ENCODE results near the gene YPEL4. TPM values are rescaled to one million over a fixed set of nuclear protein-coding genes. Genes with fewer than 3 reads are reported as not detected.

Gene YPEL4
- total RNA-seq, 2 experiments from 2014 or later: 0.17 to 0.19 TPM

DNA sequence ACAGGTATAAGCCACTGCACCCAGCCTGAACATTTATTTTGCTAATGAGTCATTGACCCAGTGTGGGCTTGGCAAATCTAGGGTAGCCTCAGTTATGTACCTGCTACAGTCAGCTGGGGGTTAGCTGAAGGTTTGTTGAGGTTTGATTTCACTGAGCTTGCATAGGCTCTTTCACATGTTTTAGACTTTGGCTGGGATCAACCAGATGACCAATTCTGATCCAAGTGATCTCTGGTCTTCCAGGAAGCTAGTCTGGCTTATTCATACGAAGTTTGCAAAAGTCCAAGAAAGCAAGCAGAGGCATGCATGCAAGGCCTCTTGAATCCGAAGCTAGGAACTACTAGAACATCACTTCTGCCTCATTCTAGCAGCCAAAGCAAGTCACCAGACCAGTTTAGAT, 31.3 kb downstream of the YPEL4 start:
- Mint-ChIP-seq H3K27me3 (no peaks in the 10 kb centered on the region), H3K27ac (no peak overlapping the region), H3K4me3 (no peak overlapping the region), H3K4me1 (no peaks in the 10 kb centered on the region), H3K9me3 (peaks cover 11% of the 10 kb centered on the region), H3K36me3 (ENCODE audit: low read depth) (no peaks in the 10 kb centered on the region)
- ChIA-PET POLR2A (no interaction called here), CTCF (interaction anchor here (0.6 to 1.0 kb wide), 2 partner anchors 8 to 11 kb away, joined by 4 to 5 read pairs; no protein-coding TSS in a partner anchor)
- no peak for DNase-seq

DNA sequence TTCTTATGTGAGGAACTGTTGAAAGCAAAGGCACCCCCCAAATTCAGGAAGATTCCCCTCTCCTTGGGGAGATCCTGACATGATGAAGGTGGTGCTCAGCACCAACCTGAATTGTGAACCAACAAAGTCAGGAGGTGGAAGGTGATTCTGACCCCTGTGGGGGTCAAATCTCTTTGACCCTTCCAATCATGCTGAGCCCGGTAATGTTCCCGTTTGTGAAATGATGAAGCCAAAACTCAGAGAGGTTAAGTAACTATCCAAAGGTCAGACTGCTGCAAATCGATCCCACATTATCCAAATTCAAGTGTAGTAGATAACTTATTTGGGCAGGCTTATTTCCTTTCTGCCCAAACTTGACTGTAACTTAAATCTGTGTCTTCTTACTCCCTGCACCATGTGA, 33.1 kb downstream of the YPEL4 start:
- ChIA-PET POLR2A (no interaction called here), CTCF (interaction anchor here (1.0 kb wide), 1 partner anchor 12 kb away, joined by 5 read pairs; no protein-coding TSS in a partner anchor)
- H3K27me3 Mint-ChIP-seq: peaks cover 3% of the 10 kb centered on the region
- H3K4me3 Mint-ChIP-seq: no peak overlapping the region
- no peaks in the 10 kb centered on the region for H3K36me3 Mint-ChIP-seq (ENCODE audit: low read depth)
- H3K4me1 Mint-ChIP-seq: no peaks in the 10 kb centered on the region
- H3K9me3 Mint-ChIP-seq: peaks cover 11% of the 10 kb centered on the region
- H3K27ac Mint-ChIP-seq: no peak overlapping the region
- no peak for DNase-seq

DNA sequence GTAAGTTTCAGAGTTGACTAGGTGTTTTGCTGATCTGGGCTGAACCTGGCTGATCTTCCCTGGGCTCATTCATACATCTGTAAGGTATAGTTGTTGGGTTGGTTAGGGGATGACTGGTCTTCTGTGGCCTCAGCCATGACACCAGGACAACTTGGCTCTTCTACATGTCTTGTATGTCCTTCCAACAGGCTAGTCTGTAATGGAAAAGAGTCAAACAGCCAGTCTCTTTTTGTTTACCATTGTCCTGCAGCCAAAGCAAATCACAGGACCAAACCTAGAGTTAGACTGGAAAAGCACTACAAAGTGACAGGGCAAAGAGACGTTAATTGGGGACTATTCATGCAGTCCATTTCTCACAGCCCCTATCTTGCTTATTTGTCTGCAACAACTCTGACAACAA, 34.4 kb downstream of the YPEL4 start:
- POLR2A ChIA-PET: no interaction called here
- no peak overlapping the region for H3K27ac Mint-ChIP-seq
- H3K4me1 Mint-ChIP-seq: no peaks in the 10 kb centered on the region
- peaks cover 8% of the 10 kb centered on the region for H3K9me3 Mint-ChIP-seq
- peaks cover 7% of the 10 kb centered on the region for H3K27me3 Mint-ChIP-seq
- DNase-seq: no peak
- CTCF ChIA-PET: interaction anchor here (0.7 to 1.0 kb wide), 2 partner anchors 56 to 428 kb away, joined by 4 to 7 read pairs; no protein-coding TSS in a partner anchor
- no peak overlapping the region for H3K4me3 Mint-ChIP-seq
- H3K36me3 Mint-ChIP-seq (ENCODE audit: low read depth): no peaks in the 10 kb centered on the region

DNA sequence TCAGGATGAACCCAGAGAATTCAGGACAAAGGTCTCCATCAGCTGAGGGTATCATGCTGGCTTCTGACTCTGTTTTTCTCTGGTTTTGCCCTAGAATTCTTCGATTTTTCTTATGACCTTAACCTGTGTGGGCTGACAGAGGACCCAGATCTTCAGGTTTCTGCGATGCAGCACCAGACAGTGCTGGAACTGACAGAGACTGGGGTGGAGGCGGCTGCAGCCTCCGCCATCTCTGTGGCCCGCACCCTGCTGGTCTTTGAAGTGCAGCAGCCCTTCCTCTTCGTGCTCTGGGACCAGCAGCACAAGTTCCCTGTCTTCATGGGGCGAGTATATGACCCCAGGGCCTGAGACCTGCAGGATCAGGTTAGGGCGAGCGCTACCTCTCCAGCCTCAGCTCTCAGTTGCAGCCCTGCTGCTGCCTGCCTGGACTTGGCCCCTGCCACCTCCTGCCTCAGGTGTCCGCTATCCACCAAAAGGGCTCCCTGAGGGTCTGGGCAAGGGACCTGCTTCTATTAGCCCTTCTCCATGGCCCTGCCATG, 35.4 kb downstream of the YPEL4 start:
- peaks cover 2% of the 10 kb centered on the region for H3K9me3 Mint-ChIP-seq
- no peak overlapping the region for H3K4me3 Mint-ChIP-seq
- ChIA-PET POLR2A (no interaction called here), CTCF (interaction anchor here (1.0 kb wide), 1 partner anchor 55 kb away, joined by 4 read pairs; no protein-coding TSS in a partner anchor)
- no peaks in the 10 kb centered on the region for H3K36me3 Mint-ChIP-seq (ENCODE audit: low read depth)
- DNase-seq: no peak
- H3K4me1 Mint-ChIP-seq: no peaks in the 10 kb centered on the region
- no peak overlapping the region for H3K27ac Mint-ChIP-seq
- H3K27me3 Mint-ChIP-seq: peaks cover 11% of the 10 kb centered on the region

DNA sequence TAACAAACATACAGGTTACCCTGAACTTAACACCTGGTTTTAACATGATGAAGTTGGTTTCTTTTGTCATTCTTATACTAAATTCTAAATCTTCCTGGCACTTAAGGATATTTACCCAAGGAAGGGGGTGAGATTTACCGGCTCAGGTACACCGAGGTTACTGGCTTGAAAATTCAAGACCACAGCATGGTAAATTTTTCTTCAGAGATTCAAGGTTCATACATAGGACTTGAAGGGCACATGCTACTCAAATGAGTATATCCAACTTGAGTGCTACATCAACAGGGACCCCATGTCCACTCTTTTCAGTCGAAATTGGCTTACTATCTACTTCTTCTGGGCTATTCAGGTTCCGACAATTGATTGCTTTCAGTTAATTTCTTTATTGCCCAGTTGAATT, 39.5 kb downstream of the YPEL4 start:
- no peak for DNase-seq
- Mint-ChIP-seq H3K9me3 (no peaks in the 10 kb centered on the region), H3K36me3 (ENCODE audit: low read depth) (no peaks in the 10 kb centered on the region), H3K27ac (no peak overlapping the region), H3K27me3 (peaks cover 21% of the 10 kb centered on the region), H3K4me3 (no peak overlapping the region), H3K4me1 (no peaks in the 10 kb centered on the region)
- ChIA-PET POLR2A (no interaction called here), CTCF (interaction anchor here (0.7 kb wide), 1 partner anchor 72 kb away, joined by 4 read pairs; no protein-coding TSS in a partner anchor)

DNA sequence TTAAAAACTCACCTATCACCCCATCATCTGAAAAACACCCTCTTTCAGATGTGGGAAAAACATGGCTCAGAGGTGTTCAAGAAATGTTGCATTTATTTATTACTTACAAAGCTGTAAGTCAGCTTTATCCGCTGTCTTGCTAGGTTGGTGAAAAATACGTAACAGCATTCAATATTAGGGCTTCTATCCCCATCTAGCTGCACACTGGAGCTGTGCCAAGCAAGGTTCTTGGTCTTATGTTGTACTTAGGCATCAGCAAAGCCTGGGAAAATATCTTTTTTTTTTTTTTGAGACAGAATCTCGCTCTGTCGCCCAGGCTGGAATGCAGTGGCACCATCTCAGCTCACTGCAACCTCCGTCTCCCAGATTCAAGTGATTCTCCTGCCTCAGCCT, 44.7 kb downstream of the YPEL4 start:
- ChIA-PET CTCF (interaction anchor here (0.6 to 1.7 kb wide), 7 partner anchors 9 to 162 kb away, joined by 3 to 5 read pairs (median 4); no protein-coding TSS in a partner anchor), POLR2A (no interaction called here)
- no peak for DNase-seq
- no peaks in the 10 kb centered on the region for H3K9me3 Mint-ChIP-seq
- H3K36me3 Mint-ChIP-seq (ENCODE audit: low read depth): no peaks in the 10 kb centered on the region
- H3K4me1 Mint-ChIP-seq: peaks cover 8% of the 10 kb centered on the region
- peaks cover 16% of the 10 kb centered on the region for H3K27me3 Mint-ChIP-seq
- no peak overlapping the region for H3K4me3 Mint-ChIP-seq
- no peak overlapping the region for H3K27ac Mint-ChIP-seq

DNA sequence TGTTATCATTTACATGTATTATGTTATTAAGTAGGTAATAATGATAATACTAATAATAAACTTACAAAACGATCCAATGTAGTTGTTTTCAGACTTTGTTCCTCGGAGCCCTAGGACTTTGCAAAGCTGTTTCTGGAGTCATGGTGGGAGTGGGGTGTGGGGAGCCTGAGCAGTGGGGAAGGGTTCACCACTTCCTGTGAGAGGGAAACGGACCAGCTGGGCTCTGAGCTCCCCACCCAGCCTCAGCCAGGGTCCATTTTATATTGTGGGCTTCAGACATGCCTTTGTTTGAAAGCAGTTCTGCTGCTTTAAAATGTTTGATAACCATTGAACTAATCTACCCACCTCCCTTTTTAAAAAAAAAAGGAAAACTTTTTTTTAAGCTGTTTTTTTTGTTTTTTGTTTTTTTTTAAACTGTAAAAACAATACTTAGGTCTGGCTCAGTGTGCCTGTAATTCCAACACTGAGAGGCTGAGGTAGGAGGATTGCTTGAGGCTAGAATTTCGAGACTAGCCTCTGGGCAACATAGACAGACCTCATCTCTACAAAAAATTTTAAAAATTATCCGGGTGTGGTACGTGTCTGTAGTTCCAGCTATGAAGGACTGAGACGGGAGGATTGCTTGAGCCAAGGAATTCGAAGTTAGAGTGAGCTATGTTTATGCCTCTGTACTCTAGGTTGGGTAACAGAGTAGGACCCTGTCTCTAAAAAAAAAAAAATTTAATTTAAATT, 45.2 kb downstream of the YPEL4 start:
- Mint-ChIP-seq H3K4me3 (no peak overlapping the region), H3K9me3 (no peaks in the 10 kb centered on the region), H3K27ac (peak overlapping the region; percentile 13), H3K27me3 (peaks cover 17% of the 10 kb centered on the region), H3K36me3 (ENCODE audit: low read depth) (no peaks in the 10 kb centered on the region), H3K4me1 (peaks cover 8% of the 10 kb centered on the region)
- CTCF ChIA-PET: interaction anchor here (0.6 to 1.7 kb wide), 6 partner anchors 8 to 47 kb away, joined by 3 to 5 read pairs (median 4); no protein-coding TSS in a partner anchor
- POLR2A ChIA-PET: interaction anchor here (0.5 kb wide), 1 partner anchor 78 kb away, joined by 3 read pairs; no protein-coding TSS in a partner anchor
- DNase-seq: no peak

DNA sequence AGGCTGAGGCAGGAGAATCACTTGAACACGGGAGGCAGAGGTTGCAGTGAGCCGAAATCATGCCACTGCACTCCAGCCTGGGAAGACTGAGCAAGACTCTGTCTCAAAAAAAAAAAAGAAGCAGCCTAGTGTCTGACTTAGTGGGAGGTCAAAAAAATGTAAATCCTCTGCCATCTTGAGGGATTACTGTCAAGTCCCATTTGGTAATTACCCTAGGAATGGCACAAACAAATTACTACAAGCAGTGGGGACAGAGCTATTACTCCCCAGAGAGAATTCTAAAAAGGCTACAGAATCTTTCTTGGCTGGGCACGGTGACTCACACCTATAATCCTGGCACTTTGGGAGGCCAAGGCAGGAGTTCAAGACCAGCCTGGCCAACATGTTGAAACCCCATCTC, 48.4 kb downstream of the YPEL4 start:
- DNase-seq: no peak
- Mint-ChIP-seq H3K4me1 (peaks cover 9% of the 10 kb centered on the region), H3K36me3 (ENCODE audit: low read depth) (no peaks in the 10 kb centered on the region), H3K9me3 (no peaks in the 10 kb centered on the region), H3K27me3 (peaks cover 27% of the 10 kb centered on the region), H3K27ac (no peak overlapping the region), H3K4me3 (no peak overlapping the region)
- CTCF ChIA-PET: interaction anchor here (0.6 kb wide), 1 partner anchor 54 kb away, joined by 3 read pairs; no protein-coding TSS in a partner anchor
- POLR2A ChIA-PET: interaction anchor here (0.6 kb wide), 1 partner anchor 47 kb away, joined by 5 read pairs; no protein-coding TSS in a partner anchor

DNA sequence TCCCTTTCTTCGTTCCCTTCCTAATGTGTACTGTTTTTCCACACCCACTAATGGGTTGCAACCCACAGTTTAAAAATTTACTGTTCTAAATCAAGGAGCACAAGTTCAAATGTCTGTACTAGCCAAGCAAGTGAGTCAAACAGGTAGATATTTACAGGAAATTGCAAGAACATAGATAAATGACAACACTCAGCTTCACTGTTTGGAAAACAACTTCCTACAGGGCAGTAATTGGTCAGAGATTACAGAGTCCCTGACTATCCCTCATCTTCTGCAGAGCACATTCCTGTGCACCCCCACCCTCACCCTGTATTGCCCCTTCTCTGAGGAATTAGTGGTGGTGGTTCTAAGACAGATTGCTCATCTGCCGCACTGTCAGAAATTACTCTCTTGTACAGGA, 50.3 kb downstream of the YPEL4 start:
- no peak overlapping the region for H3K27ac Mint-ChIP-seq
- ChIA-PET CTCF (interaction anchor here (1.3 to 2.0 kb wide), 2 partner anchors 32 to 142 kb away, joined by 4 read pairs; partner anchors contain the start of gene UBE2L6), POLR2A (no interaction called here)
- DNase-seq: no peak
- H3K4me1 Mint-ChIP-seq: peaks cover 6% of the 10 kb centered on the region
- no peaks in the 10 kb centered on the region for H3K9me3 Mint-ChIP-seq
- H3K4me3 Mint-ChIP-seq: no peak overlapping the region
- H3K36me3 Mint-ChIP-seq (ENCODE audit: low read depth): no peaks in the 10 kb centered on the region
- peaks cover 33% of the 10 kb centered on the region for H3K27me3 Mint-ChIP-seq

DNA sequence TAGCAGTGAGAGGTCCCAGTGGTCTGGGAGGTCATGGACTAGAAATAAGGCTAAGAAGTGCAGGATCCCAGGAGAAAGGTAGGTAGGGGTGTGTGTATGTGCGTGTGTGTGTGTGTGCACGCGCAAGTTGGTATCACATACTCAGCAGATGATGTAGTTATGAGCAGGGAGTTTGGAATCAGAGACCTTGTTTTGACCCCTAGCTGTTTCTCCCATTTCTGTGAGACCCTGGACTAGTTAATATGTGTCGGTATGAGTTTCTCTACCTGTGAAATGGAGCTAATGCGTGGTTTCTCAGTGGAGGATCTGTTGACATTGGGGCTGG, 50.9 kb downstream of the YPEL4 start:
- ChIA-PET POLR2A (no interaction called here), CTCF (interaction anchor here (1.3 to 2.0 kb wide), 2 partner anchors 31 to 141 kb away, joined by 4 read pairs; partner anchors contain the start of gene UBE2L6)
- Mint-ChIP-seq H3K9me3 (no peaks in the 10 kb centered on the region), H3K4me3 (no peak overlapping the region), H3K4me1 (peaks cover 2% of the 10 kb centered on the region), H3K27ac (no peak overlapping the region), H3K36me3 (ENCODE audit: low read depth) (no peaks in the 10 kb centered on the region), H3K27me3 (peaks cover 38% of the 10 kb centered on the region)
- DNase-seq: no peak

DNA sequence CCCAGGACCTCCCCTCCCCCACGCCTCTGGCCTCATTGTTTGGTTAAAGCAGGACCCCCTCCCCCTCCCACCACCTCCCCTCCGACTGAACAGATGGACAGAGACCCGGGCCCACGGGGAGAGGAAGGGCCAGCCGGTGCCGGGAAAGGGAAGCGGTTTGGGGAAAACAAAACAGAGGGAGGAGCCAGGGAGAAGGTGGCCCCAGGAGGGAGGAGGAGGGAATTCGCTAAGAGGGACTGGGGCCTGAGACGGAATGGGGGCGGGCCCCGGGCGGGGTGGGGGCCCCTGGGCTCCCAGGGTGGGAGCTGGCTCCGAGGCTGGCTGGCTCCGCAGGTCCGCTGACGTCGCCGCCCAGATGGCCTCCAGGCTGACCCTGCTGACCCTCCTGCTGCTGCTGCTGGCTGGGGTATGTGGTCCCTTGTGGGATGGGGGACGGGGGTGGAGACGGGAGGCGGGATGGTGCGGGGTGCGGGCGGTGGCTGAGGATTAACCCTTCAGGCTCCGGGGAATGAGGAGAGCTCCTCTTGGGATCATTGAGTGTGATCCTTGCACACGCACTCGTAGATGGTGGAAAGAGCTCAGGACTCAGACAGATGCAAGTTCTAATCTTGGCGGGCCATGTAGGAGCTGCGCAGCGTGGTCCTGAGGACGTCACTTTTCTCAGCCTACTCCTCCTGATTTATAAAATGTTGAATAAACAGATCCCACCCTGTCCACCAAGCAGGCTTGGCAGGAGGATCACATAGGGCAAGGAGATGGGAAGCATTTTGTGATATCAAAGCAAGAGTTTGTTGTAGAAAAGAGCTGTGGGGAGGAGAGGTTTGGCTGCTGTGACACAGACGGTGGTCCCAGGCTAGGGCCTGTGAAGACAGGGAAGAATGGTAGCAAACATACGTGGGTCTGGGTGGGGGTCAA, 51.5 kb downstream of the YPEL4 start:
- peaks cover 38% of the 10 kb centered on the region for H3K27me3 Mint-ChIP-seq
- ChIA-PET CTCF (interaction anchor here (0.6 to 2.0 kb wide), 4 partner anchors 30 to 140 kb away, joined by 3 to 4 read pairs (median 4); partner anchors contain the start of gene UBE2L6), POLR2A (no interaction called here)
- H3K9me3 Mint-ChIP-seq: no peaks in the 10 kb centered on the region
- no peak overlapping the region for H3K4me3 Mint-ChIP-seq
- peaks cover 1% of the 10 kb centered on the region for H3K4me1 Mint-ChIP-seq
- no peak for DNase-seq
- no peak overlapping the region for H3K27ac Mint-ChIP-seq
- H3K36me3 Mint-ChIP-seq (ENCODE audit: low read depth): no peaks in the 10 kb centered on the region

DNA sequence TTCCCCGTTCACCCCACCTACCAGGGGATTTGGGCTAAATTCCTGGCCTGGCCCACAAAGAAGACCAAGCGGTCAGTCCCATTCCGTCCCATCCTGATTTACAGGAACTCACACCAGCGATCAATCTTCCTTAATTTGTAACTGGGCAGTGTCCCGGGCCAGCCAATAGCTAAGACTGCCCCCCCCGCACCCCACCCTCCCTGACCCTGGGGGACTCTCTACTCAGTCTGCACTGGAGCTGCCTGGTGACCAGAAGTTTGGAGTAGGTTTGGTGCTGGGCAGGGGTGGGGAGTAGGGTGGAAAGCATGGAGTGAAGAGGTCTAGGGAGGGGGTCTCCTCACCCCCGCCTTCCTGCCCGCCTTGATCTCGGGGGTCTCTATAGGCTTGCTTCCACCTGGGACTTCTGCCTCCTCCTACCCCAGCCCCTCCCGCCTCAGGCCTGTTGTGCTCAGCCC, 52.2 kb downstream of the YPEL4 start, which contains the start of gene SERPING1:
SERPING1 (plus strand) TSS at position 225 of the 455 bp plus-strand sequence. CDS start 586 bp downstream, outside the sequence.
- Mint-ChIP-seq H3K27ac (no peak within 1 kb of the TSS), H3K9me3 (no peaks in the 10 kb centered on the region), H3K36me3 (ENCODE audit: low read depth) (no peaks in the 10 kb centered on the region), H3K4me3 (no peak within 1 kb of the TSS), H3K4me1 (peaks cover 1% of the 10 kb centered on the region), H3K27me3 (peaks cover 40% of the 10 kb centered on the region)
- no peak for DNase-seq
- ChIA-PET POLR2A (no interaction called here), CTCF (no interaction called here)
